HG03159 (cell line): ENCODE results near the gene RYR3.

Experiments
- ATAC-seq: cut with Tn5 transposase; IDR thresholded peaks from one replicate; pipeline ENCODE4 v1.9.1; 2021; ENCODE audit warnings: mild to moderate bottlenecking, moderate library complexity; ENCODE audit not compliant: unreplicated experiment

Gene RYR3

GRCh38 chr15:33310481-33311311 lies at the start of gene RYR3:
TSS of gene RYR3 (plus strand) at chr15:33310967. CDS start at chr15:33311046, 79 bp downstream.
- no peak for ATAC-seq

- no peak for ATAC-seq
Measured at GRCh38 chr15:33262306-33262705, 48.5 kb upstream of the RYR3 start.

GRCh38 chr15:33277689-33278088 lies 33.1 kb upstream of the RYR3 start:
- no peak for ATAC-seq

GRCh38 chr15:33278816-33279612 lies 31.8 kb upstream of the RYR3 start:
- ATAC-seq, result no peak

- ATAC-seq, result no peak
Measured at GRCh38 chr15:33279613-33280205, 31.1 kb upstream of the RYR3 start.

- no peak for ATAC-seq
Measured at GRCh38 chr15:33282226-33283020, 28.3 kb upstream of the RYR3 start.

GRCh38 chr15:33283576-33283975 lies 27.2 kb upstream of the RYR3 start:
- ATAC-seq, result no peak

GRCh38 chr15:33284336-33284735 lies 26.4 kb upstream of the RYR3 start:
- no peak for ATAC-seq

GRCh38 chr15:33292717-33293307 lies 18.0 kb upstream of the RYR3 start:
- ATAC-seq, result no peak

GRCh38 chr15:33293713-33294334 lies 16.9 kb upstream of the RYR3 start:
- no peak for ATAC-seq

- no peak for ATAC-seq
Measured at GRCh38 chr15:33296050-33296449, 14.7 kb upstream of the RYR3 start.

- ATAC-seq, result no peak
Measured at GRCh38 chr15:33296856-33297255, 13.9 kb upstream of the RYR3 start.

- no peak for ATAC-seq
Measured at GRCh38 chr15:33298631-33299030, 12.1 kb upstream of the RYR3 start.

- ATAC-seq, result no peak
Measured at GRCh38 chr15:33304924-33305323, 5.8 kb upstream of the RYR3 start.

- no peak for ATAC-seq
Measured at GRCh38 chr15:33309602-33310276, 1.0 kb upstream of the RYR3 start.

GRCh38 chr15:33311312-33311971 lies 675 bp downstream of the RYR3 start:
- no peak for ATAC-seq

GRCh38 chr15:33313491-33313890 lies 2.7 kb downstream of the RYR3 start:
- ATAC-seq, result no peak

- ATAC-seq, result no peak
Measured at GRCh38 chr15:33314069-33314468, 3.3 kb downstream of the RYR3 start.

GRCh38 chr15:33315044-33315443 lies 4.3 kb downstream of the RYR3 start:
- ATAC-seq, result no peak
